ENCODE measurements around the gene MACO1.

The MACO1 gene

GRCh38 chr1:25523542-25523941, 92.8 kb downstream of the MACO1 start:
- TF ChIP-seq CTCF (IDR thresholded peaks at IDR 0.05; ENCODE audit: insufficient read depth, low read length, poor library complexity, severe bottlenecking), result no peak
- H3K4me3 ChIP-seq (ENCODE audit: insufficient read depth, low read length, poor library complexity, severe bottlenecking), result no peak overlapping the region
- no peak overlapping the region for H2AFZ ChIP-seq (ENCODE audit: low read depth, low read length, severe bottlenecking)
- H4K20me1 ChIP-seq (ENCODE audit: low read depth, low read length), result no peaks in the 10 kb centered on the region
- H3K79me2 ChIP-seq (ENCODE audit: insufficient read depth, low read length), result no peaks in the 10 kb centered on the region
- no peak overlapping the region for H3K4me2 ChIP-seq (ENCODE audit: low read depth, low read length, poor library complexity, severe bottlenecking)
- no peaks in the 10 kb centered on the region for H3F3A ChIP-seq (ENCODE audit: insufficient read depth)
- H3K9me2 ChIP-seq (replicated peaks; ENCODE audit: insufficient read depth, low read length), result no peaks in the 10 kb centered on the region
- H3K36me3 ChIP-seq (ENCODE audit: low read length), result no peaks in the 10 kb centered on the region
- no peaks in the 10 kb centered on the region for H3K9me3 ChIP-seq (ENCODE audit: insufficient read depth, low read length)
- no peak overlapping the region for H3K9ac ChIP-seq (ENCODE audit: low read length)
- H3K27ac ChIP-seq (ENCODE audit: low read depth, low read length), result no peak overlapping the region
- no peaks in the 10 kb centered on the region for H3K27me3 ChIP-seq (ENCODE audit: low read length)

- TF ChIP-seq EZH2phosphoT487 (conservative IDR thresholded peaks at IDR 0.05; ENCODE audit: low read length) (no peak), CTCF (IDR thresholded peaks at IDR 0.05; ENCODE audit: insufficient read depth, low read length, poor library complexity, severe bottlenecking) (no peak)
- Histone ChIP-seq H3K9me2 (replicated peaks; ENCODE audit: insufficient read depth, low read length) (no peaks in the 10 kb centered on the region), H3K9me3 (ENCODE audit: insufficient read depth, low read length) (no peaks in the 10 kb centered on the region), H3K9ac (ENCODE audit: low read length) (no peak overlapping the region), H3K27me3 (ENCODE audit: low read length) (no peaks in the 10 kb centered on the region), H3K4me2 (ENCODE audit: low read depth, low read length, poor library complexity, severe bottlenecking) (no peak overlapping the region), H3K79me2 (ENCODE audit: insufficient read depth, low read length) (no peaks in the 10 kb centered on the region), H3K27ac (ENCODE audit: low read depth, low read length) (no peak overlapping the region), H3F3A (ENCODE audit: insufficient read depth) (no peaks in the 10 kb centered on the region), H2AFZ (ENCODE audit: low read depth, low read length, severe bottlenecking) (no peak overlapping the region), H3K4me3 (ENCODE audit: insufficient read depth, low read length, poor library complexity, severe bottlenecking) (no peak overlapping the region), H4K20me1 (ENCODE audit: low read depth, low read length) (no peaks in the 10 kb centered on the region), H3K36me3 (ENCODE audit: low read length) (no peaks in the 10 kb centered on the region)
These were observed 94.1 kb downstream of the MACO1 start for GRCh38 chr1:25524568-25525360.

GRCh38 chr1:25525361-25525688, 94.6 kb downstream of the MACO1 start:
- Histone ChIP-seq H3K36me3 (ENCODE audit: low read length) (no peaks in the 10 kb centered on the region), H3K27me3 (ENCODE audit: low read length) (no peaks in the 10 kb centered on the region), H3F3A (ENCODE audit: insufficient read depth) (no peaks in the 10 kb centered on the region), H3K4me2 (ENCODE audit: low read depth, low read length, poor library complexity, severe bottlenecking) (no peak overlapping the region), H3K9me2 (replicated peaks; ENCODE audit: insufficient read depth, low read length) (no peaks in the 10 kb centered on the region), H3K4me3 (ENCODE audit: insufficient read depth, low read length, poor library complexity, severe bottlenecking) (no peak overlapping the region), H4K20me1 (ENCODE audit: low read depth, low read length) (no peaks in the 10 kb centered on the region), H3K9ac (ENCODE audit: low read length) (no peak overlapping the region), H3K27ac (ENCODE audit: low read depth, low read length) (no peak overlapping the region), H3K79me2 (ENCODE audit: insufficient read depth, low read length) (no peaks in the 10 kb centered on the region), H3K9me3 (ENCODE audit: insufficient read depth, low read length) (no peaks in the 10 kb centered on the region), H2AFZ (ENCODE audit: low read depth, low read length, severe bottlenecking) (no peak overlapping the region)
- TF ChIP-seq CTCF (IDR thresholded peaks at IDR 0.05; ENCODE audit: insufficient read depth, low read length, poor library complexity, severe bottlenecking) (no peak), EZH2phosphoT487 (conservative IDR thresholded peaks at IDR 0.05; ENCODE audit: low read length) (no peak)

Measured in SU-DHL-6 (cell line).